ENCODE data around the gene SNX10.

Gene SNX10

GRCh38 chr7:26275213-26275612, 16.4 kb upstream of the SNX10 start:
- no peak for DNase-seq (ENCODE audit: extremely low read depth, low read depth)
- TF ChIP-seq, protein P1, sequence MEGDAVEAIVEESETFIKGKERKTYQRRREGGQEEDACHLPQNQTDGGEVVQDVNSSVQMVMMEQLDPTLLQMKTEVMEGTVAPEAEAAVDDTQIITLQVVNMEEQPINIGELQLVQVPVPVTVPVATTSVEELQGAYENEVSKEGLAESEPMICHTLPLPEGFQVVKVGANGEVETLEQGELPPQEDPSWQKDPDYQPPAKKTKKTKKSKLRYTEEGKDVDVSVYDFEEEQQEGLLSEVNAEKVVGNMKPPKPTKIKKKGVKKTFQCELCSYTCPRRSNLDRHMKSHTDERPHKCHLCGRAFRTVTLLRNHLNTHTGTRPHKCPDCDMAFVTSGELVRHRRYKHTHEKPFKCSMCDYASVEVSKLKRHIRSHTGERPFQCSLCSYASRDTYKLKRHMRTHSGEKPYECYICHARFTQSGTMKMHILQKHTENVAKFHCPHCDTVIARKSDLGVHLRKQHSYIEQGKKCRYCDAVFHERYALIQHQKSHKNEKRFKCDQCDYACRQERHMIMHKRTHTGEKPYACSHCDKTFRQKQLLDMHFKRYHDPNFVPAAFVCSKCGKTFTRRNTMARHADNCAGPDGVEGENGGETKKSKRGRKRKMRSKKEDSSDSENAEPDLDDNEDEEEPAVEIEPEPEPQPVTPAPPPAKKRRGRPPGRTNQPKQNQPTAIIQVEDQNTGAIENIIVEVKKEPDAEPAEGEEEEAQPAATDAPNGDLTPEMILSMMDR (IDR thresholded peaks at IDR 0.05; ENCODE audit: low read depth, low read length), result no peak

GRCh38 chr7:26278770-26279169, 12.9 kb upstream of the SNX10 start:
- DNase-seq (ENCODE audit: extremely low read depth, low read depth), result no peak

GRCh38 chr7:26279405-26279804, 12.3 kb upstream of the SNX10 start:
- DNase-seq (ENCODE audit: extremely low read depth, low read depth), result no peak
- TF ChIP-seq, protein P1 (IDR thresholded peaks at IDR 0.05; ENCODE audit: low read depth, low read length), result no peak

More at GRCh38 chr7:26278770-26279169, 12.9 kb upstream of the SNX10 start:
- TF ChIP-seq, protein P1 (IDR thresholded peaks at IDR 0.05; ENCODE audit: low read depth, low read length), result no peak; the same call in 1 of the 2 replicates

GRCh38 chr7:26280097-26280496, 11.6 kb upstream of the SNX10 start:
- TF ChIP-seq, protein P1 (IDR thresholded peaks at IDR 0.05; ENCODE audit: low read depth, low read length), result no peak
- no peak for DNase-seq (ENCODE audit: extremely low read depth, low read depth)

- DNase-seq (ENCODE audit: extremely low read depth, low read depth), result no peak
- TF ChIP-seq, protein P1 (IDR thresholded peaks at IDR 0.05; ENCODE audit: low read depth, low read length), result no peak
Observed at GRCh38 chr7:26280723-26281122, 10.9 kb upstream of the SNX10 start.

GRCh38 chr7:26284477-26284876, 7.2 kb upstream of the SNX10 start:
- DNase-seq (ENCODE audit: extremely low read depth, low read depth), result no peak
- TF ChIP-seq, protein P1 (IDR thresholded peaks at IDR 0.05; ENCODE audit: low read depth, low read length), result no peak

DNA sequence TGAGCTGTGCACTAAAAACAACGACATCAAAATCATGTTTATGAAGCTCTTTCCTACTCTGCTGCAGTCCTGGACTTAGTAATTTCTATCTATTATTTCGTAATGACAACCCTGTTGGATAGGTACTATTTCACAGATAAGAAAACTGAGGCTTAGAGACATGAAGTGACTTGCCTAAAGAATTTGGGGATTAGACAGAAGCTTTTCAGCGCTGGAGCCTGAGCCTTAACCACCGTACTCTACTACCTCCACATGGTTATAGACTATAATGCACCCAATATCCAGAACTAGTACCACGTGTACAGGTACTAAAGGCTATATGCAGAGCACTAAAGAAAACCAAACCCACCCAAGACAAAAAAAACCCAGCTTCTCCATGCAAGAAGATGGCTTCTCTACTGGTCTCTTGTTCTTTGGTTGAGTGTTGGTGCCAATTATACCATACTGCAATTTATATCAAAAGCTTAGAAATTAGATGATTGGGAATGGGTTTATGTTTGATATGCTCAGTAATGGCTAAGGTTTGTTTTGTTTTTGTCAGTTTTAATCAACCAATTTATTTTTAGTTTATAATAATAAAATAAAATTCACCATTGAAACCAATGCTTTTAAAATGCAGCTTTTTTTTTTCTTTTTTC, 6.5 kb upstream of the SNX10 start:
- TF ChIP-seq, protein P1 (IDR thresholded peaks at IDR 0.05; ENCODE audit: low read depth, low read length), result peak; percentile 7
- DNase-seq (ENCODE audit: extremely low read depth, low read depth), result no peak

All from AG09319 (cell line).